Measurements from ENCODE around the gene CD3D.
"Not testable (repeated sequence)": the region's sequence is repeated elsewhere in the genome, so short reads cannot be mapped to it uniquely, and the experiment has no call there.

The CD3D gene

GRCh38 chr11:118310781-118311485 is 31.6 kb downstream of the CD3D start:
- H3K36me3 ChIP-seq, result no peaks in the 10 kb centered on the region
- H3K4me3 ChIP-seq (ENCODE audit: low read depth, low read length), result no peak overlapping the region
- H3K4me1 ChIP-seq, result no peaks in the 10 kb centered on the region
- peaks cover 19% of the 10 kb centered on the region for H3K27me3 ChIP-seq
- DNase-seq, result no peak
- TF ChIP-seq, protein P1, sequence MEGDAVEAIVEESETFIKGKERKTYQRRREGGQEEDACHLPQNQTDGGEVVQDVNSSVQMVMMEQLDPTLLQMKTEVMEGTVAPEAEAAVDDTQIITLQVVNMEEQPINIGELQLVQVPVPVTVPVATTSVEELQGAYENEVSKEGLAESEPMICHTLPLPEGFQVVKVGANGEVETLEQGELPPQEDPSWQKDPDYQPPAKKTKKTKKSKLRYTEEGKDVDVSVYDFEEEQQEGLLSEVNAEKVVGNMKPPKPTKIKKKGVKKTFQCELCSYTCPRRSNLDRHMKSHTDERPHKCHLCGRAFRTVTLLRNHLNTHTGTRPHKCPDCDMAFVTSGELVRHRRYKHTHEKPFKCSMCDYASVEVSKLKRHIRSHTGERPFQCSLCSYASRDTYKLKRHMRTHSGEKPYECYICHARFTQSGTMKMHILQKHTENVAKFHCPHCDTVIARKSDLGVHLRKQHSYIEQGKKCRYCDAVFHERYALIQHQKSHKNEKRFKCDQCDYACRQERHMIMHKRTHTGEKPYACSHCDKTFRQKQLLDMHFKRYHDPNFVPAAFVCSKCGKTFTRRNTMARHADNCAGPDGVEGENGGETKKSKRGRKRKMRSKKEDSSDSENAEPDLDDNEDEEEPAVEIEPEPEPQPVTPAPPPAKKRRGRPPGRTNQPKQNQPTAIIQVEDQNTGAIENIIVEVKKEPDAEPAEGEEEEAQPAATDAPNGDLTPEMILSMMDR (IDR thresholded peaks at IDR 0.05; ENCODE audit: low read depth, low read length), result no peak
- H3K9me3 ChIP-seq, result no peaks in the 10 kb centered on the region; the same call in 1 of the 2 replicates

DNA sequence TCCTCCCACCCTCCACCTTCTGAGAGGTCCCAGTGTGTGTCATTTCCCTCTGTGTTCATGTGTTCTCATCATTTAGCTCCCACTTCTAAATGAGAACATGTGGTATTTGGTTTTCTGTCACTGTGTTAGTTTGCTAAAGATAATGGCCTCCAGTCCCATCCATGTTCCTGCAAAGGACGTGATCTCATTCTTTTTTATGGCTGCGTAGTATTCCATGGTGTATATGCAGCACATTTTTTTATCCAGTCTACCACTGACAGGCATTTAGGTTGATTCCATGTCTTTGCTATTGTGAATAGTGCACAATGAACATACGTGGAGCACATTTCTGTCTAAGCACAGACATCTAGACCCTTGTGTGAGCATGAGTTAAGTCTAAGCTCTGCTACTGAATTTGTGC is 32.2 kb downstream of the CD3D start:
- peaks cover 18% of the 10 kb centered on the region for H3K27me3 ChIP-seq
- no peaks in the 10 kb centered on the region for H3K4me1 ChIP-seq
- DNase-seq, result no peak
- TF ChIP-seq, protein P1 (IDR thresholded peaks at IDR 0.05; ENCODE audit: low read depth, low read length), result no peak
- H3K4me3 ChIP-seq (ENCODE audit: low read depth, low read length), result no peak overlapping the region
- H3K9me3 ChIP-seq, result no peaks in the 10 kb centered on the region; the same call in 1 of the 2 replicates
- no peaks in the 10 kb centered on the region for H3K36me3 ChIP-seq

DNA sequence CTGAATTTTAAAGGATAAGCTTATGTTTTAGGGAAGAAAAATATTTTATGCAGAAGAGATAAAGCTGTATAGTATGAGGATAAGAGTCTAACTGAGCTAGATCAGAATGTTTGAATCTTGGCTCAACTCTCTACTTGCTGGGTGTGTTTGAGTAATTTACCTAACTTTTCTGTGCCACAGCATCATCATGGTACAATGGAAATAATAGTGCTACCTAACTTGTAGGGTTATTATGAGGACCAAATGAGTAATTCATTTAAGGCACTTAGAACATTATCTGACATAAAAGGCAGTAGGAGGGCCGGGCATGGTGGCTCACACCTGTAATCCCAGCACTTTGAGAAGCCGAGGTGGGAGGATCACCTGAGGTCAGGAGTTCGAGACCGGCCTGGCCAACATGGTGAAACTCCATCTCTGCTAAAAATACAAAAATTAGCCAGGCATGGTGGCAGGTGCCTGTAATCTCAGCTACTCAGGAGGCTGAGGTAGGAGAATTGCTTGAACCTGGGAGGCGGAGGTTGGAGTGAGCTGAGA is 33.4 kb downstream of the CD3D start:
- not testable (repeated sequence) for H3K4me1 ChIP-seq; H3K9me3 ChIP-seq; H3K4me3 ChIP-seq (ENCODE audit: low read depth, low read length); H3K36me3 ChIP-seq; DNase-seq
- H3K27me3 ChIP-seq, result peaks cover 14% of the 10 kb centered on the region

DNA sequence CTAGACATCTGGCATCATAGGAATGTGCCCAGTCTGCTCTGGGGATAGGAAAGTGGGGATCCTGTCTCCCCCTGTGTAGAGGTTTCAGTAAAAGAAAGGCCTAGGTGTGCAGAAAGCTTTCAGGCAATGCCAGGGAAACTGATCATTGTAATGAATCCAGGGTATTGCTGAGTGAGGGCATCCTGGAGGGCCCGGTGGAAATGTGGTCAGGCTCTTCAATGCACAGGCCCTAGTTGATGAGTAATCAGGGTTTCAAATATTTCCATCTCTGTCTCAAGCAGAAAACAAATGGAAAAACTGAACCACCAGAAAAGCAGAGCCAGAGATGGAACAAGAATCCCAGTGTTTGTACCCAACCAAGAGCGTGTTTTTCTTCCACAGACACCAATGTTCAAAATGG is 35.9 kb downstream of the CD3D start:
- H3K36me3 ChIP-seq, result no peaks in the 10 kb centered on the region
- DNase-seq, result no peak
- H3K4me3 ChIP-seq (ENCODE audit: low read depth, low read length), result no peak overlapping the region
- TF ChIP-seq, protein P1 (IDR thresholded peaks at IDR 0.05; ENCODE audit: low read depth, low read length), result no peak
- H3K9me3 ChIP-seq, result no peaks in the 10 kb centered on the region; the same call in 1 of the 2 replicates
- peaks cover 4% of the 10 kb centered on the region for H3K27me3 ChIP-seq
- 0 out of 2 replicates have a peak, but pooled peaks cover 6% of the 10 kb centered on the region for H3K4me1 ChIP-seq

DNA sequence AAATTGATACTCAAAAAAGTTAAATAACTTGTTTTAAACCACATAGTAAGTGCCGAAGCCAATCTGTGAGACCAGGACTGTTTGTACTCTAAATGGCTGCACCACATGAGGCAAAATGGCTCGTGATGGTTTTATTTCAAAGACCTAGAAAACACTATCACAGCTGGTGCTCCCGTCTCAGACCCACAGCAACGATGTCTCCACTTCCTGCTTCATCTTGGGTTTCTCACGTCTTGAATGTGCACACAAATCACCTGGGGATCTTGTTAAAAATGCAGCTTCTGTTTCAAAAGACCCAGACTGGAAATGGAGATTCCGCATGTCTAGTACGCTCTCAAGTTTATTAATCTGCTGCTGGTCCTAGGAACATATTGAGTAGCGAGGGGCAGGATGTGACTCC is 36.8 kb downstream of the CD3D start:
- H3K4me1 ChIP-seq, result 0 out of 2 replicates have a peak, but pooled peaks cover 7% of the 10 kb centered on the region
- H3K27me3 ChIP-seq, result peaks cover 3% of the 10 kb centered on the region; the same call in 1 of the 2 replicates
- DNase-seq, result no peak
- TF ChIP-seq, protein P1 (IDR thresholded peaks at IDR 0.05; ENCODE audit: low read depth, low read length), result no peak
- H3K36me3 ChIP-seq, result no peaks in the 10 kb centered on the region
- H3K4me3 ChIP-seq (ENCODE audit: low read depth, low read length), result no peak overlapping the region
- no peaks in the 10 kb centered on the region; the same call in 1 of the 2 replicates for H3K9me3 ChIP-seq

GRCh38 chr11:118304568-118305248 is 37.8 kb downstream of the CD3D start, which contains the start of gene CD3E:
CD3E (plus strand) TSS chr11:118304730; CDS start chr11:118304953, 223 bp downstream.
- Histone ChIP-seq H3K27me3 (peaks cover 3% of the 10 kb centered on the region; the same call in 1 of the 2 replicates), H3K4me3 (ENCODE audit: low read depth, low read length) (no peak within 1 kb of the TSS), H3K4me1 (0 out of 2 replicates have a peak, but pooled peaks cover 7% of the 10 kb centered on the region)

More at GRCh38 chr11:118304568-118305248, 37.8 kb downstream of the CD3D start, which contains the start of gene CD3E:
- Histone ChIP-seq H3K36me3 (no peaks in the 10 kb centered on the region), H3K9me3 (no peaks in the 10 kb centered on the region)
- TF ChIP-seq, protein P1 (IDR thresholded peaks at IDR 0.05; ENCODE audit: low read depth, low read length), result no peak
- no peak for DNase-seq

All from BE2C (cell line).